HG02763 (cell line): ENCODE data around the gene LMX1A.

Experiments
- ATAC-seq: cut with Tn5 transposase; IDR thresholded peaks from one replicate; pipeline ENCODE4 v1.9.1; 2021; ENCODE audit warnings: mild to moderate bottlenecking, moderate library complexity; ENCODE audit not compliant: unreplicated experiment

Gene LMX1A

DNA sequence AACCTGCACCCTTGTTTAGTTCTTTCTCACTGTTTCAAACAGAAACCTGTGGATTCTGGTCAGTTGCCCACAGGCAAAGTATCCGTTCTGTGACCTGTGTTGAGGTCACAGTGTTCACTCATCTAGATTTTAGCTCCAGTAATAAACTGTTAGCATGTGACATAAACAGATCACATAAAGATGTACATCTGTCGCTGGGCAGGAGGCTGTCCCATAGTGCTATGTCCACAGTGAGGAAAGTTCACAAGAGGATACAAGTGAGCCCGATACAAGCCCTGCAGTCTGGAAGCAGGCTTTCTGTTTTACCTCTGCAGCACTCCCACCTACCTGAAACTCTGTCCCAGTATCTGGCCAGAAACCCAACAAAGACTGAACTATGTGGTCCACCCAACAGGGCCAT is 28.4 kb downstream of the LMX1A start:
- no peak for ATAC-seq

- no peak for ATAC-seq
These were observed 29.0 kb downstream of the LMX1A start for GRCh38 chr1:165327538-165327937.

GRCh38 chr1:165325460-165326203 is 30.9 kb downstream of the LMX1A start:
- no peak for ATAC-seq

DNA sequence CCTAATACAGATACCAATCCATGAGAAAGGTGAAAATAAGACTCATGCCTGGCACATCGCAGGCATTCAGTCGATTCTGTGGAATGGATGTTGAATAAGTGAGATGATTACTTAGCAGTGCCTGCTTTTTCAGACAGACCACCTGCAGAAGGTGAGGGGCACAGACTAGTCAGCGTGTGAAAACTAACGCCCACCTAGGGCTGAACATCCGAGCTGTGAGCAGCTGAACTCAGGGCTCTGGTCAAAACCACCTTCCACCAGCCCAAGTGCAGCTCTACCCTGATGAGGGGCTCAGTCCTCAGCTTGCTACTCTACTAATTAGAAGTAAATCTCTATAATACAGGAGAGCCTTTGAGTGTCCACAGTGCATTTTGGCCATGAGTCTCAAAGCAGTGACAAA is 32.5 kb downstream of the LMX1A start:
- no peak for ATAC-seq

DNA sequence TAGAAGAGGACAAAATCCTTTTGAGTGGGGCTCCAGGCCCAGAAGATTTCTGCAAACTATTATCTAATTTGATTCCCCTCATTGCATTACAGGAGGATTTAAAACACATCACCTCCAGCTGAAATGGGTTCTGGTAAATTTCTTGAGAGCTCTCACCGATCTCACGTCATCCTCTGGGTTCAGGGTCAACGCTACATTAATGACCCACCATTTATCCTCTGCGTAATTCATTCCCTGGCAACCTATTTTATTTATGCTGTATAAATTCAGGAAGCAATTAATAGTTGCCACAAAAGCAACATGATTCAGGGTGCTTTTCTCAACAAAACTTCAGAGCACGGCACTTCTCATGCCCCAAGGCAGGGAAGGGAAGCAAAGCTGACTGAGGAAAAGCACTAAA is 38.9 kb downstream of the LMX1A start:
- no peak for ATAC-seq

DNA sequence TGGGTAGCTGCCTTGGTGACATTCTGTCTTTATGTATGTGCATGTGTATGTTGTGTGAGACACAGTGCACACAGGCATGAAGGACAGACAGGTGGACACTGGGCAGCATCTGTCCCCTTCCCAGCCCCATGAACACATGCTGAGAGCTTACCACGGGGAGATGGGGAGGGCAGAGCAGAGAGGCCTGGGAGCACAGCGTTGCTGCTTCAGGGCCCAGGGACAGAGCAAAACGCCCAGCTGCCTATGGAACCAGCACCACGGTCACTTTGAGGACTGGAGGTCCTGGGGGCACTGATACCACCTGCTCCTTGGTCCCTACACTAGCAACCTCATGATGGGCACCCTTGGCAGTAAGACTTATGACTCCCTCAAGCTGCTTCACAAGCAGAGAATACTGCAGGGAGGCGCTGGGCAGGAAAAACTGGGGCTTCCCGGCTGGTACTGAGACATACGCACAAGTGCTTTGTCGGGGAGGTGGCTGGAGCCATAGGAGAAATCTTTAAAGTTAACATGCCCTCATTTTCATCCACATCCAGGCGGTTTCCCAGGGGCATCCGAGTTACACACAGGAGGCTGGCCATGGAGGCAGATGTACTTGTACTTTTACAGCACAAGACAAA is 40.3 kb downstream of the LMX1A start:
- no peak for ATAC-seq

DNA sequence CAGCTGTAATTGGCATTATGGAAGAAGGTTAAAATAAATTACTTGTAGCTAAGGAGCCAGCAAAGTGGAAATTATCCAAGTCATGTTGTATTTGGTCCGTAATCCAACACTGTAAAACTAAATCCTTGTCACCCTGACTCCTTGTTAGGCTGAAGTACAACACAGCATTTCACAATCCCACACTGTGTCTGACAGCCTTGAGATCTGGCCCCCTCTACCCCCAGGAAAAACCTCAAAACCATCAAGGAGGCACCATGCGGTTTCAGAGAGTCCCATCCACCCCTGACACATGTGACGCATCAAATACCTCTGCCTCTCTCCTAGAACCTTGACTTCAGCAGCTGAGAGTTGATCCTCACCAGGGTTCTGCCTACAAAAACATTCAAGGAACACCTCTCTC is 41.0 kb downstream of the LMX1A start:
- no peak for ATAC-seq

DNA sequence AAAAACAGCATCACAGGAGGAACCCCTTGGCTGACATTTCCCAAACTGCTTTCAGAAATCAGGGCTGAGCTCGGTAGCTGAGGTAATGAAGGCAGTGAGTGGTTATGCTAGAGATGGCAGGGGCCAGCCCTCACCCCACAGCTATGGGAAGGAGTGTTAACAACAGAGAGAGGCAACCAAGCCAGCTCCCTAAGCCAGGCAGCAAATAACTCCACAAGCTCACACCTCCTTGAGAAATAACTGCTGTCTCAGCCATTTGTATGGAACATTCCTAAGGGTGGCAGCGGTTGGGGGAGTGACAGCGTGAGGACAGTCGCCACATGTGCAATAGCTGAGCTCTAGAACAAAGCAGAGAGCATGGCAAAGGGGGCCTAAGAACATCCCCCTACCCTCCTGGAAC is 42.6 kb downstream of the LMX1A start:
- ATAC-seq: no peak

DNA sequence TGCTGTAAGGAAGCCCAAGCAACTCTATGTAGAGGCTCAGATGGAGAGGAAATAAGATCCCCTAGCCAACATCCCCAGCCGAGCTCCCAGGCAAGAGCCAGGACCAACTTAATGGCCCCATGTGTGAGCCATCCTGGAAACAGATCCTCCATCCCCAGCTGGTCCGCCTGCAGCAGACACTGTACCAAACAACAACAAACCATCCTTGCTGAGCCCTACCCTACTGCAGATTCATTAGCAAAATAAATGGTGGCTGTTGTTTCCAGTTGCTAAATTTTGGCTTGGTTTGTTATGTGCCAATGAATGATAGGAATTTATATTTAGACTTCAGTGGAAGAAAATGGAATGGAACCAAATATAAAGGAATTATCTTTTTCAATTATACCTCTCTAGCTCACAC is 43.9 kb downstream of the LMX1A start:
- no peak for ATAC-seq

DNA sequence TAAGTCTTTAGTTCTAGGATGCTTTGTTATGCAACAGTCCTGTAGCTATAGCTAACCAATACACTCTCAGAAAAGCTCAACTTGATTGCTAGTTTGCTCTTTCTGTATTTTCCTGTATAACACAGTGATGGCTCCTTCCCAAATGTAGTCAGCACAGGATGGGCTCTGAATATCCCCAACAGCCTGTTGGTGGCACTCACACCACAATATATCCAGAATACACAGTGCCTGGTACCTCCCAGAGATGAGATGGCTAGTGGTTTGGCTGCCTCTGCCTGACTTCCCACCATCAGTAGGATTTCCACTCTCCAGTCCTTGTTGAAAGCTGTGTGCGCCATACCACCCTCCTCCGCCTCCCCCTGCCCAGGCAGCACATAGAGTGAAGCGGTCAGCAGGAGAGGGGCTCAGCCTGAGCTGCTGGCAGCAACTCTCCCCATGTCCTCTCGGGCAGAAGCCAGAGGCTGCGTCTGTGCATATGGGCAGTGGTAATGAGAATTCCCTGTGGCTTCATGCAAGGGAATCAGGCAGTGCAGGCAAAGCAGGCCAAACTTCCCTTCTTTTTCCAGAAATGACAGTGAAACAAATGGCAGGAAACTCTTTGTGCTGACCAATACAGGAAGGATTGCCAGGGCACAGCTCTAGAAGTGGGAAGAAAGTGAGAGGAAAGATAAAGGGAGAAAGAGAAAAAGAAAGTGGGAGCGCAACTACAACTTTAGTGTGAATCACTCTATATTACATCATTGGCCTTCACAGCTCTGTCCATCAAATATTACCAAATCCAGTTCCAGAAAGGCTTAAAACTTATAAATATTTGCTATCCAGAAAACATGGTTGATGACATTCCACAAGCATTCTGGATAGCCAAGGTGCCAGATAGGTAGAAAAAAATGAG is 49.7 kb downstream of the LMX1A start:
- ATAC-seq: no peak

DNA sequence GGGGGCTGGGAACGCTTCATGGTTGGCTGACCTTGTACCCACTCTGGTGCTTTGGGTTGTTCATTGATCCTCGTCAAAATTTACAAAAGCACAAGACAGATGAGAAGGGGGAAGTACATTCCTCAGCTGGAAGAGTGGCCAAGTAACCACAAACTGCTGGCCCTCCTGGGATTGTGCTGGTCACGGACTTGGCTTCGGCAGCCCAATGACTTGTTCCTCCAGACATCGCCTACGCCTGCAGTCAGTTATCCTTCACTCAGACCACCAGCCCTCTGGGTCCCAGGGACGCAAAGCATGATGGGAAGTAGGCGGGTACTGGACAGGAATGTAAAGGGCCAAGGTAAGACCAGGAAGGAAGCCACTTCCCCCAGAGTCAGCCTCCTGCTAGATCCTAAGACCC is 53.1 kb downstream of the LMX1A start:
- no peak for ATAC-seq

GRCh38 chr1:165300400-165300903 is 56.1 kb downstream of the LMX1A start:
- no peak for ATAC-seq

GRCh38 chr1:165298203-165298820 is 58.2 kb downstream of the LMX1A start:
- no peak for ATAC-seq

DNA sequence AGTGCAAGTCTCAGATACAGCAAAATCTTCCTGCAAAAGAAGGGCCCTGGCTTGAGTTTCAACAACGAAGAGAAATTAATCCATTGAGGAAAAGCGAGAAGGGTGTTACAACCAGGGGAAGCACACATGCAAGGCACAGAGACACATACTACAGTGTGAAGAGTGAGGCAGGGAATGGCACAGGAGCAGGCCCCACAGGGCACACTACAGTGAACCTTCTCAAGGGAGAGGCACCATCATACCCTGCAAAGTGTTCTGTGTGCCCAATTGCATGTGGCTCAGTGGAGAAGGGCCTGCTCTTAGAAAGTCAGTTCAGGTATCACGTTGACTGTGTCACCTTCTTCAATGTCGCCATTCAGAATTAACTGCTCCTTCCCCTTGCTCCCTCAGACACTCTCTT is 60.3 kb downstream of the LMX1A start:
- ATAC-seq: no peak

DNA sequence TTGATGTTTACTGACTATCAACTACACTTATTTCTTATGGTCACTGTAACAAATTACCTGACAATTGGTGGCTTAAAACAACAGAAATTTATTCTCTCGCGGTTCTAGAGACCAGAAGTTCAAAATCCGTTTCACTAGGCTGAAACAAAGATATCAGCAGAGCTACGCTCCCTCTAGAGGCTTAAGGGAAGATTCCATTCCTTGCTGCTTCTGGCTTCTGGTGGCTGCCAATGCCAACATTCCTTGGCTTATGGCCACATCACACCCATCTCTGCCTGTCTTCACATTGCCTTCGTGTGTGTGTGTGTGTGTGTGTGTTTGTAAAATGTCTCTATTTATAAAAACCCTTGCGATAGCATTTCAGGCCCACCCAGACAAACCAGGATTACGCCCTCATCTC is 66.4 kb downstream of the LMX1A start:
- no peak for ATAC-seq

DNA sequence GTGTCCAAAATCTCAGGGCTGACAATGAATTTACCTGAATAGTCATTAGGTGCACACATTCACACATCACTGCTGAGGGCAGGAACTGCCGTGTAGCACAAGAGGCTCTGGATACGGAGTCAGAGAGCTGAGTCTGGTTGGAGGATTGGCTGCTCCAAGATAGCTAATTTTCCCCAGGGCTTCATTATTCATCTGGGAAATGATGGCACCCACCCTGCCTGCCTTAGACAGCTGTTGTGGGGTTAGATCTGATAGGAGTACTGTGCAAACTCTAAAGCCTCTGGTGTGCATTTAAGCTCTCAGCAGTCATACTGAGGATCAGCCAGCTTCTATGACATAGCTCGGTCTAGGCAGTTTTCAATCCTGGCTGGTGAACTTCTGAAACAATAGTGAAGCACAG is 67.0 kb downstream of the LMX1A start:
- no peak for ATAC-seq

DNA sequence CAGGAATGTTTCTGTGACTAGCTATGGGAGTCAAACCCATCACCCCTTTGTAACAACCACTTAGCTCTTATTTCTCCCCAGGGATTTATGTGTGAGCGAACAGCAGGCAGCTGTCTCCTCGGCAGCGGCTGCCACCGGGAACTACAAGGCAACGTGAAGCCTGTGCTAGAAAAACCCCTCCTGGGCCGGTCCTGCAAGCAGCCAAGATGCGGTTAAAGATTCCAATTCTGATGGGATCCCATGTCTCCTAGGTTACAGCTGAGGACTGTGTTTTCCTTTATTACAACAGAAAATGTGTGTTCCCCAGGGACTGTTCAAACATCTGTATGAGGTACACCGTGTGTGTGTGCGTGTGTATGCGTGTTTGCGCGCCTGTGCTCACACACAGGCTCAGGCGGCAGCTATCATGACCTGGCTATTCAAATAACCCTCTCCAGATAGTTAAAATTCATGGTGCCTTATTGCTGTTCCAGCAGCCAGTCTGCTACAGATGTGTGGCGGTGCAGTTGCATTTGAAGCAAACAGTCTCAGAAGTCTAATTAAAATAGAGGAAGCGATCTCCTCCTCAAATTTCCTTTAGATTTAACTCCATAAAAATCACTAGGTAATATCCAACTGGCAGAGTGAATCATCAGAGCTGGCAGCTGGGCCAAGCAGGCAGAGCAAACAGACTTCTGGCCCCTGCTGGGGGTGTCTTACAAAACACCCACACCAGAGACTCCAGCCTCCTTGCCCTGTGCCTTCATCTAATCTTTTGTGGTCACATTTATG is 68.0 kb downstream of the LMX1A start:
- ATAC-seq: no peak

- ATAC-seq: no peak
These were observed 68.7 kb downstream of the LMX1A start for GRCh38 chr1:165287781-165288180.

- no peak for ATAC-seq
These were observed 69.2 kb downstream of the LMX1A start for GRCh38 chr1:165287329-165287728.

DNA sequence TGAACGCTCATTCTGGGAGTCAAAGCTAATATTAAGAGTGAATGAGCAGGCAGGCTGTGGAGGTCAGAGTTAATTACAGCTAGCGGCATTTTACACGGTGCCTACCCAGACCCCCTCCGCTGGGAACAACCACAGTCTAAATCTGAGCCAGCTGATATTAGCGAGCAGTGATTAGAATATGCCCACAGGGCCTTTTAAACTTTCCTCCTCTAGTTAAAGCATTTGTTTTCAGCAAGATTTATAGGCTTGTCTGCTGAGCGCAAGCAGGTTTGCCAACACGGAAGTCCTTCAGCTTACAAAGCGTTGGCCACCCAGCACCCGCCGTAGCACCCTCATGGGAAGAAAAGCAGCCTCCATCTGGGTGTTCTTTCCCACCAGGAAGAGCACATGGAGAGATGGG is 72.1 kb downstream of the LMX1A start:
- ATAC-seq: no peak
